ENCODE measurements around the gene HEBP2. TPM values are rescaled to one million over a fixed set of nuclear protein-coding genes. Genes with fewer than 3 reads are reported as not detected.

HEBP2 gene
- total and polyA plus RNA-seq, 2 of the 4 experiments (the other 2 are of a cell fraction) = 3.9 to 6.1 TPM

DNA sequence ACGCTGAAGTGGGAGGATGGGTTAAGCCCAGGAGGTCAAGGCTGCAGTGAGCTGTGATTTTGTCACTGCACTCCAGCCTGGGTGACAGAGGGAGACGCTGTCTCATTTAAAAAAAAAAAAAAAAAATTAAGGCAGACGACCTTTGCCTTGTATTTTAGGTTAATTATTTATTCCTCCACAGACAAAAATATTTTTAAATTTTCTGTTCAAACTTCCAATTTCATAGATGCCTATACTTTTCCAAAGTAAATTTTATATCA lies 32.6 kb upstream of the HEBP2 start:
- no peak for TF ChIP-seq USF2 (IDR thresholded peaks at IDR 0.05; ENCODE audit: low read depth, low read length)
- TF ChIP-seq NFE2L2 (IDR thresholded peaks at IDR 0.05; ENCODE audit: low read depth, low read length) = no peak
- no peak for TF ChIP-seq CHD1 (IDR thresholded peaks at IDR 0.05; ENCODE audit: low read depth, low read length)
- no peak for TF ChIP-seq MAFK (IDR thresholded peaks at IDR 0.05; ENCODE audit: low read depth, low read length)
- no peak for TF ChIP-seq ELK1 (IDR thresholded peaks at IDR 0.05; ENCODE audit: borderline replicate concordance, low read depth, low read length)
- no peak for TF ChIP-seq CEBPB (IDR thresholded peaks at IDR 0.05; ENCODE audit: low read depth, low read length)
- TF ChIP-seq, protein P1, sequence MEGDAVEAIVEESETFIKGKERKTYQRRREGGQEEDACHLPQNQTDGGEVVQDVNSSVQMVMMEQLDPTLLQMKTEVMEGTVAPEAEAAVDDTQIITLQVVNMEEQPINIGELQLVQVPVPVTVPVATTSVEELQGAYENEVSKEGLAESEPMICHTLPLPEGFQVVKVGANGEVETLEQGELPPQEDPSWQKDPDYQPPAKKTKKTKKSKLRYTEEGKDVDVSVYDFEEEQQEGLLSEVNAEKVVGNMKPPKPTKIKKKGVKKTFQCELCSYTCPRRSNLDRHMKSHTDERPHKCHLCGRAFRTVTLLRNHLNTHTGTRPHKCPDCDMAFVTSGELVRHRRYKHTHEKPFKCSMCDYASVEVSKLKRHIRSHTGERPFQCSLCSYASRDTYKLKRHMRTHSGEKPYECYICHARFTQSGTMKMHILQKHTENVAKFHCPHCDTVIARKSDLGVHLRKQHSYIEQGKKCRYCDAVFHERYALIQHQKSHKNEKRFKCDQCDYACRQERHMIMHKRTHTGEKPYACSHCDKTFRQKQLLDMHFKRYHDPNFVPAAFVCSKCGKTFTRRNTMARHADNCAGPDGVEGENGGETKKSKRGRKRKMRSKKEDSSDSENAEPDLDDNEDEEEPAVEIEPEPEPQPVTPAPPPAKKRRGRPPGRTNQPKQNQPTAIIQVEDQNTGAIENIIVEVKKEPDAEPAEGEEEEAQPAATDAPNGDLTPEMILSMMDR (conservative IDR thresholded peaks at IDR 0.05; ENCODE audit: low read depth, low read length) = no peak
- TF ChIP-seq SMC3 (IDR thresholded peaks at IDR 0.05; ENCODE audit: low read depth, low read length) = no peak
- TF ChIP-seq BHLHE40 (IDR thresholded peaks at IDR 0.05; ENCODE audit: low read depth, low read length) = no peak
- TF ChIP-seq RCOR1 (IDR thresholded peaks at IDR 0.05; ENCODE audit: insufficient replicate concordance, low read length) = no peak
- Histone ChIP-seq H3K79me1 (ENCODE audit: low read depth in 1 of 2, low read length in 2 of 2) (no peaks in the 10 kb centered on the region), H4K5ac (ENCODE audit: low read depth, low read length) (no peak overlapping the region), H4K8ac (ENCODE audit: low read depth in 2 of 2, low read length in 2 of 2) (no peak overlapping the region), H3K36me3 (ENCODE audit: control insufficient read depth, insufficient read depth, low read length) (no peaks in the 10 kb centered on the region), H3K27ac (ENCODE audit: insufficient read depth, low read length) (no peak overlapping the region), H3K14ac (replicated peaks; ENCODE audit: low read depth, low read length) (no peak overlapping the region), H3K4me1 (ENCODE audit: control insufficient read depth, insufficient read depth, low read length) (no peaks in the 10 kb centered on the region), H2BK20ac (ENCODE audit: low read depth, low read length) (no peak overlapping the region), H2BK5ac (ENCODE audit: low read depth, low read length, poor library complexity, severe bottlenecking) (no peak overlapping the region), H3K56ac (ENCODE audit: extremely low read depth, insufficient read depth, low read length) (no peak overlapping the region), H3K18ac (ENCODE audit: low read depth, low read length) (no peak overlapping the region), H2BK15ac (ENCODE audit: low read depth, low read length) (no peak overlapping the region), H4K20me1 (ENCODE audit: insufficient read depth, low read length) (no peaks in the 10 kb centered on the region), H2BK120ac (ENCODE audit: low read depth, low read length) (no peak overlapping the region), H3K9ac (ENCODE audit: low read depth, low read length) (no peak overlapping the region), H3K9me1 (ENCODE audit: insufficient read depth, low read length) (no peaks in the 10 kb centered on the region), H3K27me3 (ENCODE audit: control insufficient read depth, insufficient read depth, low read length) (peaks cover 5% of the 10 kb centered on the region; the same call in 1 of the 2 replicates), H4K91ac (ENCODE audit: insufficient read depth, low read depth, low read length) (no peak overlapping the region), H3K4me3 (ENCODE audit: insufficient read depth, low read depth, low read length) (no peak overlapping the region), H2AK9ac (replicated peaks; ENCODE audit: low read depth, low read length, poor library complexity) (no peak overlapping the region), H2AFZ (replicated peaks; ENCODE audit: low read length, poor library complexity) (no peak overlapping the region), H3K23ac (ENCODE audit: low read depth, low read length) (no peak overlapping the region), H3K4me2 (ENCODE audit: low read depth, low read length) (no peak overlapping the region), H3K4ac (ENCODE audit: low read depth, low read length) (no peak overlapping the region), H2AK5ac (ENCODE audit: low read depth, low read length) (no peak overlapping the region), H3K9me3 (ENCODE audit: control insufficient read depth, insufficient read depth, low read length) (no peaks in the 10 kb centered on the region)
- ATAC-seq (ENCODE audit: low read depth) (no peak), DNase-seq (no peak)
- ChIA-PET POLR2A (ENCODE audit: unreplicated experiment) (no interaction called here), CTCF (interaction anchor here (1.6 kb wide), 1 partner anchor 12 kb away, joined by 4 read pairs; no protein-coding TSS in a partner anchor)
- dilution Hi-C loops (cut with HindIII; ENCODE audit: low sequenced_read_pairs, unreplicated experiment) (no loop called here), in situ Hi-C loops (cut with MboI; ENCODE audit: low sequenced_read_pairs) (no loop called here), intact Hi-C loops (cut with micrococcal nuclease) (no loop called here)
- no TSS peak for BruUV-seq (replicated peaks)
- WGBS, 2 experiments (ENCODE audit: extremely low coverage in 2 of 2, insufficient read length in 1 of 2) = 40% methylated on average over 1 of the region's 3 CpGs; no CpG with 5 or more reads in 1 of the 2 experiments
